CD4-positive, alpha-beta T cell treated with Interleukin-4 for 4 hours (primary cell): ENCODE measurements around the gene BMPR1B.
"Not testable (repeated sequence)": the region's sequence is repeated elsewhere in the genome, so short reads cannot be mapped to it uniquely, and the experiment has no call there.

Source experiments
- DNase-seq: peaks from one replicate; pipeline ENCODE4 v3.0.0-alpha.2; 2020

The BMPR1B gene

GRCh38 chr4:94763500-94763899, 5.7 kb downstream of the BMPR1B start:
- DNase-seq = no peak

- DNase-seq = no peak
Measured at GRCh38 chr4:94764069-94764468, 6.3 kb downstream of the BMPR1B start.

DNA sequence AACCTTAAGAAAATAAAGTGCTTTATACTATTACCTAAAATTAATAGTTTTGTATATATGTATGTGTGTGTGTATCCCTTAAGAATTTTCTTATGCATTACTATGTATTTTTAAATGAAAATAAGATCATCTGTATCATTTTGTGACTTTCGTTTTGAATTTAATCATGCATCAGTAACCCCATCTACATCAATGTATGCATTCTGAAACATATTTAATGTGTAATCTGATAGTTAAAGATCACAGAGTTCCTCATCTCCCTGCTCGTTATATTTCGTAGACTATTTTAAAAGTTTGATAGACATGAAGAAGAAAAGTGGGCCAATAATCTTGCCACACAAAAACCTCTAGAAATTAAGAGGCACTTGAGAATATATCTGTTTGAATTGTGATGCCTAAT, 7.4 kb downstream of the BMPR1B start:
- DNase-seq = no peak

DNA sequence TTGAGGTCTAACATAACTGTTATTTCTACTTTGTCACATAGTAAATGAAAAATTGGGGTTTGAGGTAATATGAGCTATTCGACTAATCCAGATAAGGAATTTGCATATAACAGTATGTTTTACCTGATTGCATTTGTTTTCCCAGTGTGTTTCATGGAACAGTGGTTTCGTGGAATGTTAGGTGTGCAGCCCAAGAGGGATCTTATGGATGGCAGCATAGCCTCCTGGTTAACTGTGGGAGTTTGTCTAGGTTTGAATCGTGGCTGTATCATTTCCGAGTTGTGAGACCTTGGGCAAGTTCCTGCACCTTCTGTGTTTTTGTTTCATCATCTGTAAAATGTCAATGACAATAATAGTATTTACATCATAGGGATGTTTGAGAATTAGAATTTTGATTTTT, 7.9 kb downstream of the BMPR1B start:
- no peak for DNase-seq

- no peak for DNase-seq
Measured at GRCh38 chr4:94766856-94767255, 9.1 kb downstream of the BMPR1B start.

DNA sequence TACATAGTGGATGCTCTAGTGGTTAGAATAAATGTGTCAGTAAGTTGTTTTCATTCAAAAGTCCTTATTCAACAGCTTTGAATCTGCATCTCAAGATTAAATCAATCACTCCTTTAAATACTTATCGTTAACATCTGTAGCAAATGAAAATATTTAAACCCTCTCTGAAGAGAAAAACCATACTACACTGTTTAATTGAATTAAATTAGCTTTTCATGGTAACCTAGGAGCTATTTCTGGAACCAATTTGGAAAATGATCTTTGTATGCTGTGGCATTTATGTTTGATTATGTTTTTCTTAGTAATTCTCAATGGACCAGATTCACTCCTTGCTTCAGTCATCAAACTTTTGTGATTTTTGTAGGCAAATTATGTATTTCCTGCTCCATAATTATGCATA, 9.7 kb downstream of the BMPR1B start:
- DNase-seq = no peak

DNA sequence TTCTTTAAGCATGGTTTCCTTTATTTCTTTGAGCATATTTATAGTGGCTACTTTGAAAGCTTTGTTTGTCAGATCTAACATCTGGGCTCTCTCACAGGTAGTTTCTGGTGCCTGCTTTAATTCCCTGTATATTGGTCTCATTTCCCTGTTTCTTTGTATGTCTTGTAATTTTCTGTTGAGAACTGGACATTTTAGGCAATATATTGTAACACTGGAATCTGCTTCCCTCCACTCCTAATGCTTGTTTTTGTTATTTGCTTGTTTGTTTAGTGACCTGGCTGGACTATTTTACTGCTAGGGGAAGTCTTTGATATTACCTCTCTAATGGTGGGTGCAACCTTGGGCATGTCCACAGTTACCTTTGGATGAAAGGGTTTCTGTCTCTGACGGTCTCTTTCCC, 25.0 kb downstream of the BMPR1B start:
- DNase-seq = no peak

DNA sequence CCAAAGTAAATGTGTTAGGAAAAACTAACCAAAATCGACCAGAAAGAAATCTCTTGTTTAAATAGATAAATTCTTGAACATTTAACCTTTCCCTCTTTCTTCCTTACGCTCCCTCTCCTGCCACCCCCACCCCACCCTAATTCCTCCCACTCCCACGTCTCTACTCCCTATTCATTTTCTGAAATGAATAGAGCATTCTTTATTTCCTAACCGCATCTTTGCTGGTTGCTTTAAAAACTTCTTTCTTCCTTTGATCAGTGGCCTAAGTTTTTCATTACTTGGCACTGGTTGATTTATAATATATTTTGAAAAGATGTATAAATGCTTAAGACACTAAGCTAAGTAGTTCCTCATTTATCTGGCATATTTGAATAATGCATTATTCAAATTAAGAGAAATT, 33.9 kb downstream of the BMPR1B start:
- no peak for DNase-seq

- no peak for DNase-seq
Measured at GRCh38 chr4:94798808-94799207, 41.1 kb downstream of the BMPR1B start.

DNA sequence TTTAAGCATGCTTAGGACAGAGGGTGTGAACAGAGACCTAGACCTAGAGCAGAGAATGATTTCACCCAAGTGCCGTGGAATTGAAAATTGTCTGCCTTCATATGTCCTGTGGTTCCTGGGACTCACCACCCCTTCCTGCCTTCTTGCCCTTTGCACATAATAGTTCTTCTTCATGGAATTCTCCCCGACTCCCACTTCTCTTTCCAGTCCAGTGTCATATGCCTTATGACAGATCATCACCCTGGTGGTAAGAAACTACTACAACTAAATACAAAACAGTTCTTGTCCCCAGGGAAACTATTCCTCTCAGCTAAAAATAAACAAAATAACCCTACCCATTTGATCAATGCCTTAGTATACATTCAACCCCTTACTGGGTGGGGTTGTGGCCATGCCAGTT, 43.3 kb downstream of the BMPR1B start:
- no peak for DNase-seq

DNA sequence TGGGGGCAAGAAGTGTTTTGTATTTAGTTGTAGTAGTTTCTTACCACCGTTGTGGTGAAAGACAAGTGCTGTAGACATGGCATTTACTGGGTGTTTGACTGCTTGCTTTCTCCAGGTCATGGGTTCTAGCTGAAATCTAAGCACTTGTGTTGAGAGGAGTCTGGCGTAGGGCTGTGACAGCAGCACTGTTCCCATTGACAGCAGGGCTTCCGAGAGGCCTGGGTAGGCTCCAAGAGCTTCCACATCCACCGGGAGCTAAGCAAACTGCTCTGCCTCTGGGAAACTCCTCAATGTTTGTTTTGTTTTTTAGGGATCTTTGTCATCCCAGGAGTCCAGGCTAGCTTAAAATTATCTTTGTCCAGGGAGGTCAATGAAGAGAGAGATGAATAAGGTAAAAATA, 44.3 kb downstream of the BMPR1B start:
- DNase-seq = no peak

GRCh38 chr4:94803181-94803580, 45.4 kb downstream of the BMPR1B start:
- no peak for DNase-seq

DNA sequence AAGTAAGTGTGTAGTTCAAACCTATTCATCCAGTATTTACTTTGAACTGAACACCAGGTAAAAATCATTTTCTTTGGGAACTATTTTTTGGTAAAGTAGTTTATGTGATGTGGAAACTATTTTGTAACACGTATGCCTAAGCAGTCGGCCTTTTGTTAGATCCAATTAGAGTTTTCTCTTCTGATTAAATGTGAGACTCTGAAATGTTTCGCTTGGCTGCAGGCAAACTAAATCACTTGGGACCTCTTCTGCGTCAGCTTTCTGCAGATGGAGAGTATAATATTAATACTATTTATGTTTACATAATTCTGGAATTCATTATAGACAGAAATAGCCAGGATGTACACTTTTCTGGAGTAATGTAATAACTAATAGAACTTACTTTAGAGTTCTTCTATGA, 46.9 kb downstream of the BMPR1B start:
- DNase-seq = no peak

- DNase-seq = no peak
Measured at GRCh38 chr4:94806376-94806775, 48.6 kb downstream of the BMPR1B start.

- DNase-seq = no peak
Measured at GRCh38 chr4:94811643-94812042, 53.9 kb downstream of the BMPR1B start.

DNA sequence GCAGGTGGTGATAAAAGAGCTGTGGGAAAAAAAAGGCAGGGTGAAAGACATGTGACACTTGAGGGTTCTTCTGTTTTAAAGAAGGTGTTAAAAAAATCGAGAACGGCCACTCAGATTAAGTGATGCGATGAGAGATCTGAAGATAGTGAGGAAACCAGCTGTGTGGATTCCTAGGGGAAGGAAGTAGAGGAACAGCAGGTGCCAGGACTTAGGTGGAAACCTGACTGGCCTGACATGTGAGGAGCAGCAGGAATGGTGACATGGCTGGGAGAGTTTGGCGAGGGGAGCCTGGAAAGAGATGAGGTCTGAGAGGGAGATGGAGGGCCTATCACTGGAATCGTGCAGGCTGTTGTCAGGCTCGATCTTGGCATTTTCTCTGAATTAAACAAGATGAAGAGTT, 55.5 kb downstream of the BMPR1B start:
- DNase-seq = no peak

GRCh38 chr4:94814237-94814636, 56.5 kb downstream of the BMPR1B start:
- DNase-seq = no peak

DNA sequence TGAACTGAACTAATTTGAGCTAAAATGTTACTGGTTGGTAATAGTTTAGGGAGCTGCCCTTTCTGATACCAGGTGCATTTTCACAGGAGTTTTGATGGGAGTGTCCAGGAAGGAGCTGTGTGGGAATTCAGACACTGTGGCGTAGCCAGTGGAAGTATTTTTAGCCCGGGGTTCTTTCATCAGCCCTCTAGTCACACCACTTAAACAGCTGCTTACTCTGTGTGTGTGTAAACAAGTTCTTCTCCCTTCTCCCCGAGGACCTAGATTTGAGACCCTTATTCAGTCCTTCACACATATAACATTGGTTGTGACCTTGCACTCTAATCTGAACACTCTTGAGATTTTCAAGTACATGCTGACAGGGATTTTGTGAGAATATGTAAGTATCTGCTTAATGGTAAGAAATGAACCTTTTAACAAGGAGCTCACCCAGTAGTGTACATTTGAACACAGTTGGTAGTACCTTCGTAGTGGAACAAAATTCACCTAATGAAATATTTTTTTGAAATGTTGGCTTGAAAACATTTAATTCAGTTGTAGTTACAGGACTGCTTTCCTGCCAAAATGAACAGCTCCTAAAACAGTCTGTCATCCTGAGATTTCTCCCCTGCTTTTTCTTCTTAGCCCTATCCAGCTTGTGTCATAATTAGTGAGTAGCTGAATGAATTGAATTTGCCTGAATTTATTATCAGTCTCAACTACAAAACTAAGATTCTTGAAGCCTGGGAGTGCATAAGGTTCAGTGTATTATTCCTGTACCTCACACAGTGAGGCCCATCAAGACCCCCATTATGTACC, 61.8 kb downstream of the BMPR1B start:
- no peak for DNase-seq

GRCh38 chr4:94826206-94826605, 68.5 kb downstream of the BMPR1B start:
- no peak for DNase-seq

DNA sequence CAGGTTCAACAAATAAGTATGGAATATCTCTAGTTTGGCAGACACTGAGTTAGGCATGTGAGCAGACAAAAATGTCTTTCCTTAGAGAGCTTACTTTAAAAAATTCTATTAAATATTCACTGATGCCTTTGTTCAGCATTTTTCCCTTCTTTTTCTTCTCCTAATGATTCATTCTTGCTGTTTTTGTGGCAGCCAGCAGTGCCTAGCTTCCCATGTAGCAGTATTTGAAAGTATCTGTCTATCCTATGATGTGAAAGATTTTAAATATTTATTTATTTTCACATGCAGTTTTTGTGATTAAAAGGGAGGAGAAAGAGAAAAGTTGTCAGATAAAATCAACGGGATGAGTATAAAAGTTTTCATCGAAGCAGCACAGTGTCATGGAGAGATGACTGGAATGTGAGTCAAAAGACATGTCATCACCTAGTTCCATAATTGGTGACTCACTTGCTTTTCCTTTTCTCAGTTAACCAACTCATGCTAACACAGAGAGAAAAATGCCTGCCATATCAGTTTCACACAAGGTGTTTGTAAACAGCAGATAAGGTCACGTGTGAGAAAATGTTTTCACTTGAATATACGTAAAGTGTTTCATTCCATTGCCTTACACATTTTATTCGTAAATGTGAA, 69.8 kb downstream of the BMPR1B start:
- no peak for DNase-seq

DNA sequence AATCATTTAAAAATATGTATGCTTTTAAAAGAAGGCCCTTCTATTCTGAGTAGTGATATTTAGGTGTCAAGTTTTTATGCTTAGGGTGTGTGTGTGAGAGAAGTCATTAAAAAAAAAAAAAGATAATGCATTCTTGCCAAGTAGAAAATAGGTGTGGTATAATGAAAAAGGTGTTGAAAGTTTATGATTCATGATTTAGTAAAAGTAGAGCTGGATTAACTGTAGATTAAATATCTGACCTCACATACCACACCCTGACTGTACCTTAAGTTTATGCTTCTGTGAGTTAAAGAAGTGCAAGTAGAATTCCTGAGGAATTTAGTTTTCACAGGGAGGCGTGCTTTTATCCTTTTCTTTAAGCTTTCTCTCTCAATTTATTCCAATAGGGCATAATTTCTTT, 71.1 kb downstream of the BMPR1B start:
- no peak for DNase-seq

DNA sequence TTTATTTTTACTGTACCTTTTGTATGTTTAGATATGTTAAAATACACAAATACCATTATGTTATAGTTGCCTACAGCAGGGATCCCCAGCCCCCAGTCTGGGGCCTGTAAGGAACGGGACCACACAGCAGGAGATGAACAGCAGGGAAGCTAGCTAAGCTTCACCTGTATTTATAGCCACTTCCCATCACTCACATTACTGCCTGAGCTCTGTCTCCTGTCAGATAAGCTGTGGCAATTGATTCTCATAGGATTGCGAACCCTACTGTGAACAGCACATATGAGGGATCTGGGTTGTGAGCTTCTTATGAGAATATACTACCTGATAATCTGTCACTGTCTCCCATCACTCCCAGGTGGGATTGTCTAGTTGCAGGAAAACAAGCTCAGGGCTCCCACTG, 73.9 kb downstream of the BMPR1B start:
- DNase-seq = no peak

DNA sequence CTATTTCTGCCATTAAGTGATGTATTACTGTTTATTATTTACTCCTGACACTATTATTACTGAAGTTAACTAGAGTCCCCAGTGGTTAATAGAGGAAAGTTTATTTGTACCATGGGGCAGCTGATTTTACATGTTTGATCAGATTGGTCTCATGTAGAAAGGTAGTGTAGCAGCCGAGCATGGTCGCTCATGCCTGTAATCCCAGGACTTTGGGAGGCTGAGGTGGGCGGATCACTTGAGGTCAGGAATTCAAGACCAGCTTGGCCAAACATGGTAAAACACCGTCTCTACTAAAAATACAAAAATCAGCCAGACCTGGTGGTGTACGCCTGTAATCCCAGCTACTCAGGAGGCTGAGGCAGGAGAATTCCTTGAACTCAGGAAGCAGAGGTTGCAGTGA, 74.6 kb downstream of the BMPR1B start:
- not testable (repeated sequence) for DNase-seq

DNA sequence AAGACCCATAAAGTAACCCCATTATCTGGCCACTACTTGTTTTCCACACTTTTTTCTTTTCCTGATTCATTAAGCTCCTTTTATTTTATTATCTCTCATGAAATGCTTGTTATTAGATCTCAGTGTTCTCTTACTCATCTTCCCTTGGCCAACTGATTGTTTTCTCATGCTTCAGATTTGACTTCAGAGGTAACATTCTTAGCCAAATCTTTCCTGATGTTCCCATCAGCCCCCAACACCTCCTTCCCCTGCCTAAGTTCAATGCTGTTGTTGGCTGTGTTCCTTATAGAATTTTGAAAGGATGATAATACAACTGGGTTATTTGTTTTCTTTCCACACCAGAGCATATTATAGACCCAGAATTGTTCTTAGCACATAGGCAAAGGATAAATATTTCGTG, 75.6 kb downstream of the BMPR1B start:
- DNase-seq = no peak

GRCh38 chr4:94834501-94834900, 76.7 kb downstream of the BMPR1B start:
- DNase-seq = no peak
